K562 (cell line): ENCODE measurements around the gene SPOCK2. TPM values are rescaled to one million over a fixed set of nuclear protein-coding genes. Genes with fewer than 3 reads are reported as not detected.

Source experiments
- ATAC-seq: fragments of 200-7000 bp; cut with Tn5 transposase; 3 replicates; pipeline ENCODE4 v1.9.1; 2020; ENCODE audit warnings: moderate library complexity
- BruUV-seq: library from RNA; stranded (reverse); fragments of 400-500 nt; replicated peaks from 2 replicates; lab custom pipeline; 2021; lab: Mats Ljungman, UMichigan
- CTCF ChIA-PET: fragments of 300-600 bp; formaldehyde crosslinking; extraction: SDS; loops from one replicate; lab custom pipeline; 2021; ENCODE audit warnings: low intra/inter-chr PET ratio; lab: Yijun Ruan, JAX
- POLR2A ChIA-PET: fragments of 300-600, 350-650 bp; sonication (Branson Sonifier 250); formaldehyde crosslinking; extraction: SDS; loops from one replicate; lab custom pipeline; 2021; ENCODE audit warnings: antibody characterized with exemption, inconsistent platforms; lab: Yijun Ruan, JAX
- DNase-seq, 4 experiments: peaks; one replicate each; pipeline versions ENCODE4 v3.0.0 to v3.0.0-alpha.2; 2011 to 2018; ENCODE audit warnings: low spot score in 3 of 4, mixed read lengths in 3 of 4; ENCODE audit errors: extremely low read depth in 1 of 4
- FAIRE-seq: peaks from 2 replicates; lab custom pipeline; 2011; peaks lifted over from hg19 to GRCh38; lab: Jason Lieb, UNC
- H2AFZ ChIP-seq: 2 replicates; pipeline ENCODE4 v1.6.0; 2011; ENCODE audit warnings: low read depth, low read length, control low read depth, inconsistent platforms
- H3K27ac ChIP-seq: fragments of 200-600 bp; 3 replicates; pipeline ENCODE4 v1.8.0; 2011; ENCODE audit warnings: low read depth, mild to moderate bottlenecking, control low read depth, inconsistent platforms, low read length, moderate library complexity, mixed read lengths; ENCODE audit errors: extremely low read depth
- H3K27me3 ChIP-seq, 2 experiments: fragments of 300-600 bp in 1 of 2; 2 replicates in 1 of 2; 3 replicates in 1 of 2; pipeline versions ENCODE4 v1.6.0 to v1.8.0; 2011; ENCODE audit warnings: inconsistent platforms in 2 of 2, low read length in 2 of 2, mild to moderate bottlenecking in 1 of 2, mixed read lengths in 1 of 2, moderate library complexity in 1 of 2; ENCODE audit not compliant: control insufficient read depth in 2 of 2, insufficient read depth in 2 of 2
- H3K36me3 ChIP-seq: fragments of 300-600 bp; 3 replicates; pipeline ENCODE4 v1.8.0; 2011; ENCODE audit warnings: mild to moderate bottlenecking, low read length, inconsistent platforms; ENCODE audit not compliant: control insufficient read depth, insufficient read depth
- H3K4me1 ChIP-seq, 2 experiments: fragments of 200-600 bp in 1 of 2; replicated peaks in 1 of 2; 2 replicates in 1 of 2; 3 replicates in 1 of 2; pipeline versions ENCODE4 v1.5.1 to v1.8.0; 2011; ENCODE audit warnings: inconsistent platforms in 2 of 2, low read length in 2 of 2, mild to moderate bottlenecking in 1 of 2, mixed read lengths in 1 of 2, moderate library complexity in 1 of 2; ENCODE audit not compliant: control insufficient read depth in 2 of 2, insufficient read depth in 2 of 2
- H3K4me2 ChIP-seq: 2 replicates; pipeline ENCODE4 v1.6.1; 2011; ENCODE audit warnings: low read length, control low read depth, inconsistent platforms, mixed read lengths; ENCODE audit not compliant: insufficient read depth
- H3K4me3 ChIP-seq: fragments of 200-600 bp; sonication (generic), shearing (Covaris generic); 2 replicates; pipeline ENCODE4 v1.5.1; 2016; ENCODE audit warnings: control low read depth, inconsistent platforms
- H3K79me2 ChIP-seq: fragments of 200-600 bp; 3 replicates; pipeline ENCODE4 v1.8.0; 2011; ENCODE audit warnings: low read length, inconsistent platforms; ENCODE audit not compliant: control insufficient read depth, insufficient read depth
- H3K9ac ChIP-seq, 2 experiments: 2 replicates each; pipeline versions ENCODE4 v1.6.0 to v1.6.1; 2011; ENCODE audit warnings: low read depth in 2 of 2, low read length in 2 of 2, control low read depth in 1 of 2, inconsistent platforms in 1 of 2, mild to moderate bottlenecking in 1 of 2, mixed read lengths in 1 of 2; ENCODE audit not compliant: insufficient read depth in 1 of 2
- H3K9me1 ChIP-seq: one replicate; pipeline ENCODE4 v1.6.0; 2011; ENCODE audit warnings: inconsistent platforms, mild to moderate bottlenecking, low read length, moderate library complexity; ENCODE audit not compliant: control insufficient read depth, insufficient read depth
- H3K9me3 ChIP-seq: replicated peaks from 2 replicates; pipeline ENCODE4 v1.5.1; 2011; ENCODE audit warnings: low read depth, low read length, inconsistent platforms; ENCODE audit not compliant: control insufficient read depth, insufficient read depth
- H4K20me1 ChIP-seq: replicated peaks from 2 replicates; pipeline ENCODE4 v1.6.1; 2011; ENCODE audit warnings: low read length, inconsistent platforms, mixed read lengths; ENCODE audit not compliant: control insufficient read depth, insufficient read depth
- HIVEP1 ChIP-seq: fragments of 250-450 bp; sonication (Bioruptor Pico); IDR thresholded peaks from 2 replicates; pipeline ENCODE4 v1.4.0; 2020; ENCODE audit warnings: mild to moderate bottlenecking
- NR2C2 ChIP-seq, 2 experiments: fragments of 200-800 bp in 1 of 2; sonication (Bioruptor generic) in 1 of 2; sonication (generic) in 1 of 2; formaldehyde crosslinking in 1 of 2; IDR thresholded peaks; 2 replicates each; pipeline versions ENCODE4 v1.6.1 to v1.8.0; 2016 to 2022; ENCODE audit warnings: mild to moderate bottlenecking in 1 of 2, missing compliant biosample characterization in 1 of 2, missing genetic modification characterization in 1 of 2, missing genetic modification reagents in 1 of 2
- STAT5B ChIP-seq: fragments of 250-450 bp; sonication (Bioruptor Pico); IDR thresholded peaks from 2 replicates; pipeline ENCODE4 v1.8.0; 2021; ENCODE audit warnings: mild to moderate bottlenecking, inconsistent platforms
- ZC3H11A ChIP-seq: IDR thresholded peaks from 2 replicates; pipeline ENCODE4 v1.6.1; 2012; ENCODE audit warnings: low read depth, low read length, improper control_type of control experiment
- ZNF778 ChIP-seq: fragments of 450-650 bp; formaldehyde crosslinking; IDR thresholded peaks from 2 replicates; pipeline ENCODE4 v1.4.0; 2020; ENCODE audit warnings: mild to moderate bottlenecking, moderate library complexity
- WGBS: fragments of 100-300 bp; shearing (Covaris generic); methylation state at CpG from one replicate; pipeline ENCODE4 v1.1.6; 2016; ENCODE audit warnings: low coverage, mixed read lengths; ENCODE audit not compliant: insufficient coverage; ENCODE audit errors: missing lambda C conversion rate; 5-methylcytosine and 5-hydroxymethylcytosine counted together
- in situ Hi-C: fragments of 300-500 bp; cut with MboI; formaldehyde crosslinking; loops from 4 replicates; pipeline ENCODE4 v1.15.0; 2018; ENCODE audit warnings: inconsistent platforms, mixed read lengths
- intact Hi-C: fragments of 100-400 bp; cut with micrococcal nuclease; formaldehyde crosslinking; loops from 2 replicates; pipeline ENCODE4 v1.14.2; 2022
- polyA plus RNA-seq, 8 experiments: library from polyadenylated mRNA; depleted of rRNA in 4 of 8; stranded (reverse) in 5 of 8; unstranded in 3 of 8; fragments of >200 nt; fragmentation: Nextera tagmentation in 2 of 8; fragmentation: Illumina TruSeq in 1 of 8; extraction: Ambion mirVana in 2 of 8; extraction: Trizol in 1 of 8; gene quantifications; 2 replicates each; pipeline versions ENCODE4 v1.2.1 to v1.2.3, GENCODE V29; 2011 to 2014; ENCODE audit warnings: inconsistent platforms in 1 of 8, missing spikeins in 1 of 8
- total RNA-seq, 7 experiments: library from RNA; depleted of rRNA in 6 of 7; stranded (reverse); fragments of >200 nt in 6 of 7; fragmentation: Illumina TruSeq in 2 of 7; extraction: Trizol in 2 of 7; gene quantifications; 2 replicates each; pipeline versions ENCODE4 v1.2.1 to v1.2.3, GENCODE V29; 2011 to 2021; ENCODE audit warnings: low replicate concordance in 1 of 7
- TF ChIP-seq, protein P1 (sequence below), 2 experiments: fragments of 450-650 bp; formaldehyde crosslinking in 1 of 2; IDR thresholded peaks; 2 replicates each; pipeline versions ENCODE4 v1.4.0 to v1.6.1; 2014 to 2020; ENCODE audit warnings: mild to moderate bottlenecking in 2 of 2, borderline replicate concordance in 1 of 2, low read depth in 1 of 2

SPOCK2 gene
- total and polyA plus RNA-seq, 9 of the 15 experiments (the other 6 are each of a cell fraction or from before 2014, with no cell fraction given) = 0.04 to 0.86 (median 0.11) TPM; not detected in 2

DNA sequence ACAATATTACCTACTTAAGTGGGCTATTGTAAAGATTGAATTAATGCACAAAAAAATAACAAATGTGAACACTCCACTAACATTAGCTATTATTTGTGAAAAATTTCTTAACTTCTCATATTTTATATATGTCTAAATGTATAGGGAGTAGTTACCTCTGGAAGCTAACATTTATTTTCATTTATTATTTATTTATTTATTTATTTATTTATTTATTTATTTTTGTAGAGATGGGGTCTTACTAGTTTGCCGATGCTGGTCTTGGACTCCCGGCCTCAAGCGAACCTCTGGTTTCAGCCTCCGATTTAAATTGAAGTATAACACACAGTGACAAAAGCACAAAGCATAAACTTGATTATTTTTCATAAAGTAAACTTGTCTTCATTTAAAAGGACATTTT lies 5.1 kb upstream of the SPOCK2 start:
- 68% methylated on average over 4 of the region's 4 CpGs for WGBS
- H3K4me1 ChIP-seq = peaks cover 12 to 34% of the 10 kb centered on the region in 2 experiments
- POLR2A ChIA-PET = interaction anchor here (0.6 to 1.6 kb wide), 7 partner anchors 8 to 213 kb away, joined by 3 to 7 read pairs (median 3); no protein-coding TSS in a partner anchor

More for the DNA sequence above, 5.1 kb upstream of the SPOCK2 start:
- Histone ChIP-seq H3K36me3 (peaks cover 14% of the 10 kb centered on the region; the same call in 2 of the 3 replicates), H3K27ac (no peak overlapping the region), H3K9me3 (no peaks in the 10 kb centered on the region), H3K4me3 (no peak overlapping the region), H3K4me2 (no peak overlapping the region), H3K79me2 (no peaks in the 10 kb centered on the region), H4K20me1 (no peaks in the 10 kb centered on the region), H3K9me1 (no peaks in the 10 kb centered on the region), H3K9ac (no peak overlapping the region), H3K27me3 (no peaks in the 10 kb centered on the region), H2AFZ (no peak overlapping the region)
- FAIRE-seq = no peak
- TF ChIP-seq NR2C2 (CRISPR knock-in tag; IDR thresholded peaks at IDR 0.05) (no peak), NR2C2 (tag; IDR thresholded peaks at IDR 0.05) (no peak), HIVEP1 (CRISPR knock-in tag) (no peak), ZC3H11A (peak; percentile 91; the same call in 1 of the 2 replicates), STAT5B (CRISPR knock-in tag) (no peak), ZNF778 (no peak)
- TF ChIP-seq, protein P1, sequence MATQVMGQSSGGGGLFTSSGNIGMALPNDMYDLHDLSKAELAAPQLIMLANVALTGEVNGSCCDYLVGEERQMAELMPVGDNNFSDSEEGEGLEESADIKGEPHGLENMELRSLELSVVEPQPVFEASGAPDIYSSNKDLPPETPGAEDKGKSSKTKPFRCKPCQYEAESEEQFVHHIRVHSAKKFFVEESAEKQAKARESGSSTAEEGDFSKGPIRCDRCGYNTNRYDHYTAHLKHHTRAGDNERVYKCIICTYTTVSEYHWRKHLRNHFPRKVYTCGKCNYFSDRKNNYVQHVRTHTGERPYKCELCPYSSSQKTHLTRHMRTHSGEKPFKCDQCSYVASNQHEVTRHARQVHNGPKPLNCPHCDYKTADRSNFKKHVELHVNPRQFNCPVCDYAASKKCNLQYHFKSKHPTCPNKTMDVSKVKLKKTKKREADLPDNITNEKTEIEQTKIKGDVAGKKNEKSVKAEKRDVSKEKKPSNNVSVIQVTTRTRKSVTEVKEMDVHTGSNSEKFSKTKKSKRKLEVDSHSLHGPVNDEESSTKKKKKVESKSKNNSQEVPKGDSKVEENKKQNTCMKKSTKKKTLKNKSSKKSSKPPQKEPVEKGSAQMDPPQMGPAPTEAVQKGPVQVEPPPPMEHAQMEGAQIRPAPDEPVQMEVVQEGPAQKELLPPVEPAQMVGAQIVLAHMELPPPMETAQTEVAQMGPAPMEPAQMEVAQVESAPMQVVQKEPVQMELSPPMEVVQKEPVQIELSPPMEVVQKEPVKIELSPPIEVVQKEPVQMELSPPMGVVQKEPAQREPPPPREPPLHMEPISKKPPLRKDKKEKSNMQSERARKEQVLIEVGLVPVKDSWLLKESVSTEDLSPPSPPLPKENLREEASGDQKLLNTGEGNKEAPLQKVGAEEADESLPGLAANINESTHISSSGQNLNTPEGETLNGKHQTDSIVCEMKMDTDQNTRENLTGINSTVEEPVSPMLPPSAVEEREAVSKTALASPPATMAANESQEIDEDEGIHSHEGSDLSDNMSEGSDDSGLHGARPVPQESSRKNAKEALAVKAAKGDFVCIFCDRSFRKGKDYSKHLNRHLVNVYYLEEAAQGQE (IDR thresholded peaks at IDR 0.05; ENCODE audit: borderline replicate concordance) = no peak
- TF ChIP-seq, protein P1 (CRISPR knock-in tag; IDR thresholded peaks at IDR 0.05; ENCODE audit: low read depth) = no peak
- BruUV-seq = no TSS peak
- CTCF ChIA-PET = no interaction called here
- ATAC-seq = no peak
- in situ Hi-C loops = no loop called here
- intact Hi-C loops = no loop called here
- no peak for DNase-seq
